Stimulated activated CD8-positive, alpha-beta memory T cell treated with anti-CD3 and anti-CD28 coated beads, Interleukin-4, amount 100 ng/mL, for 1 hour (primary cell): ENCODE measurements around the gene PHF5A.

Source experiments
- DNase-seq, 2 donors: peaks; one replicate each; pipeline ENCODE4 v3.0.0-alpha.2; 2020; ENCODE audit warnings: low read depth in 2 of 2, low spot score in 1 of 2

Gene PHF5A, protein sequence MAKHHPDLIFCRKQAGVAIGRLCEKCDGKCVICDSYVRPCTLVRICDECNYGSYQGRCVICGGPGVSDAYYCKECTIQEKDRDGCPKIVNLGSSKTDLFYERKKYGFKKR

DNA sequence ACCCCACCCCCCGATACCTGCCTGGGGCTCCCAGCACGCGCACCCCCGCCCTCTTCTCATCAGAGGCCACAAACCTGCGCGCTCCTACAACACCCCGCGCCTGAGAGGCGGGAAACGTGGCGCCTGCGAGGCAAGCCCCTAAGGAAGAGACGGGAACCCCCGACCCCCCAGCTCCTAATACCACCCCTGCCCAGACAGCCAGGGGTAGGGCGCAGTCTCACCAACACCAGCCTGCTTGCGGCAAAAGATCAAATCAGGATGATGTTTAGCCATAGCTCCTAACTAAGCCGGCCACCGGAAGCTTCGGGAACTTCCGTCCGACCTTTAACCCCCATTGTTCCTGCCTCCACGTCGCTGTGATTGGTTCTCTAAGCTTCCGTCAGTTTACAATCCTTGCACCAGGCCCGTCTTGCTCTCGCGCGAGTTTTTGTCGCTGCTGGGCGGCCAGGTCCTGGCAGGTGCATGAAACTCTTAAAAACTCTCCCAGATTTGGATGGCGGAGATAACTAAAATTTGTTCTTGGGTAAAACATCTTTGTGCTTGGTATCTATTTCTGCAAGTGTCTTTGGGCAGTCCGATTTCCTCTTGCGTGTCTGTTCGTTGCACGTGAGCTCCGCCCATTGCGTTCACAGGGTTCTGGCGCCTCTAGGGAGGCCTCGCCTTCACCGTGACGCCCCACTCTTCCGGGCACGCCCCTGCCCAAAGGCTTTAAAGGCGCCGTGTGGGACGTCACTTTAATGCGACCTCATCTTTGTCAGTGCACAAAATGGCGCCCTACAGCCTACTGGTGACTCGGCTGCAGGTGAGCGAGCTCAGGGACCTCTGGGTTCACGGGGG, at the start of gene PHF5A, which contains the start of gene ACO2:
TSS of gene PHF5A (minus strand) at position 312 of the 837 bp plus-strand sequence. CDS start at position 273, 39 bp downstream.
TSS of gene ACO2 (plus strand) at position 737 of the 837 bp plus-strand sequence. CDS start at position 767, 30 bp downstream.
- DNase-seq: peak; percentile 97 to 99

DNA sequence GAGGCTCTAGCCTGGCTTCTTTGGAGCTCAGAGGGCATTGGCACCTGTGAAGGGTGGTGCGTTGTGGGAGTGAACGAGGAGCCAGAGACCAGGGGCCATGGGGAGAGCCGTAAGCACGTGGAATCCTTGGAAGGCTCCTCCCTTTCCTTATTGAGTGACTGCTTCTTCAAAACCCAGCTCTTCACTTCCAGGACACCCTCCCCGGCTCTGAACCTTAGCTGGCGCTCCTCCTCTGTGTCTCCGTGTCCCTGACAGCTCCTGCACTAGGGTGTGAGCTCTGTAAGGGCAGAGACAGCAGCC, 49.5 kb upstream of the PHF5A start:
- DNase-seq: no peak

DNA sequence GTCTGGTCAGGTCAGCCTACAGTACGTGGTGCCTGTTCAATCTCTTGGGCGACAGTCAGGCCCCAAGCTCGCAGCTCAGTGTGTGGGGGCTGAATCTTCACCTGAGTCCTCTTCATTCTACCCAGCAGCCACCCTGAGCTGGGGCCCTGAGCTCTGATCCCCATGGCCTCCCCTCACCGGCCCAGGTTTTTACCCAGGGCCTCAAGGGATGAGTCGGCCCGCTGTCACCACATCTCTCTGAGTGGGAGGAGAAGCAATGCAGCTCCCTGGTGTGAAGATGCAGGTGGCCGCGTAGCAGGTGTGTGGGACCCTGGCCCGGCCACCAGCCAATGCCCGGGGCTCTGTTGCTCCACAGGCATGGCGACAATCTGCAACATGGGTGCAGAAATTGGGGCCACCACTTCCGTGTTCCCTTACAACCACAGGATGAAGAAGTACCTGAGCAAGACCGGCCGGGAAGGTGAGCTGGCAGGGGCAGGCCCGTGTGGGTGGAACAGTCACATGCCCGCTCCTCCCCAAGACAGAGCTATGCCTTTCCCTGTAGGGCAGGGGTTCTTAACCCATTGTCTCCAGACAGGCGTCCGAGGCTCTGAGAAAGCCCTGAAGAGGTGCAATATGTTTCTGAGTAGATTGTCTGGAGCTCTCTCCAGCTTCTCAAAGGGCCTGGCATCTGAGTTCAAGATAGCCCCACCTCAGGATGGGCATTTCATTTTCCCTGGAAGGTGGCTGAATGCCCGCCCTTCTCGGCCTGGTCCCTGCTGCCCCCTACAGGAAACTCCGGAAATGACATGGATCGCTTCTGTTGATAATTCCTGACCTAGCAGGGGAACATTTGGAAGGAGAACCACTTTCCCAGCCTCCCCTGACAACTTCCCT, 48.9 kb upstream of the PHF5A start:
- DNase-seq: no peak

DNA sequence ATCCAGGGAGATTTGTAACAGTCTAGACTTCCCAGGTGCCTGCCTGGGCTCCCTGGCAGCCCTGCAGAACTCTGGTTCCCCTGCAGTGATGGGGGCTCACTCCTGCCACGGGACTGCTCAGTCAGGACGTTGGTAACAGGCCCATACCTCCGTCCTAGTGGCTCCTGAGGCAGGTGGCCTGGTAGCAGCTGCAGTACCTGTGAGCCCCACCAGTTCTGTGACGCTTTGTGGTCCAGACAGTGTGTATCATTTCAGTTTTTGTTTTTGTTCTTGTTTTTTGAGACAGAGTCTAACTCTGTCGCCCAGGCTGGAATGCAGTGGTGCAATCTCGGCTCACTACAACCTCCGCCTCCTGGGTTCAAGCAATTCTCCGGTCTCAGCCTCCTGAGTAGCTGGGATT, 48.0 kb upstream of the PHF5A start:
- no peak for DNase-seq

DNA sequence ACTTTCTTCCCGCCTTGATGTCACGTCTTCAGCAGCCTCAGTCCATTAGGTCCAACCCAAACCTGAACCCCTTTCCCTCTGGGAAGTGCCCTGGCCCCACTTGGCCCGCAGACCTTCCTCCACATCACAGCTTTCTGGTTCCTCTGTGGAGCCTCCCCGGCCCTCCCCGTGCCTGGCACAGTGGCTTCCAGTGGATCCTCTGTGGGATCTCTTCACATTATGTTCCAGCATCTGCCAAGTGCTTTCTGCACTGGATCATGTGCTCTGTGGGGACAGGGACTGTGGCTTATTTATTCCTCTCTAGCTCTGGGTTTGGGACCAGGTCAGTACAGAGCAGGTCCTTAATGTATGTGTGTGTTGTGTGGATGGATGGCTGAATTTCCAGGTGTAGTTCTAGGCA, 44.9 kb upstream of the PHF5A start:
- DNase-seq: no peak

DNA sequence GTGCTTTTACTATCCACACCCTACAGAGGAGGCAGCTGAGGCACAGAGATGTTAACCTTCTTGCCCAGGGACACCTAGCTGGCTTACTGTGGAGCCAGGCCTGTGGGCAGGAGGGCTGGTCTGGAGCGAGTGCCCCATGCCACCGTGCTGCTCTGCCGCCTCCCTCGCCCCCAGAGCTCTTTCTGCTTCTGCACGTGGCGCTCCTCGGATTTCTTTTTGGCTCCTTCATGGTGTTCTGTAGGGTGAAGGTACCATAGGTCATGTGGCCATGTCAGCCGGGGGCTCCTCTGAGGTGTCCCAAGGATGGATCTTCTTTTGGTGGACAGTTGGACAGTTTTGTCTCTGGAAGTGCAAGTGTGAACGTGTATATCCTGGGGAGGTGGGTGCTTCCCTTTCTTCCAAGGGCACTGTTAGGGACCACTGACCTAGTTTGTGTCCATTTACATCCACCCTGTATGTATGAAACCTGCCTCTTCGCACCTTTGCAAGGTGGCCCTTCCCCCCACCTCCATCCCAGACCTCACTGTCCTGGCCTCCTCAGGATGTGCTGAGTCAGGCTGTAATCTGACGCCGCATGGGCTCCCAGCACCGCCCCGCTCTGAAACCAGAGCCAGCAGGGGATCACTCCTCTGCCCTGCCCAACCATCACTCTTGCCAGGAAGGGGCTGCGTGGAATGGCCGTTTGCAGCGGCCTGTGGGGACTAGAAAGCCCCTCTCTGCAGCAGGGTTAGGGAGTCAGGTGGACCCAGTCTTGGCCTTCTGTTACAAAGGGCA, 44.1 kb upstream of the PHF5A start:
- DNase-seq: no peak

DNA sequence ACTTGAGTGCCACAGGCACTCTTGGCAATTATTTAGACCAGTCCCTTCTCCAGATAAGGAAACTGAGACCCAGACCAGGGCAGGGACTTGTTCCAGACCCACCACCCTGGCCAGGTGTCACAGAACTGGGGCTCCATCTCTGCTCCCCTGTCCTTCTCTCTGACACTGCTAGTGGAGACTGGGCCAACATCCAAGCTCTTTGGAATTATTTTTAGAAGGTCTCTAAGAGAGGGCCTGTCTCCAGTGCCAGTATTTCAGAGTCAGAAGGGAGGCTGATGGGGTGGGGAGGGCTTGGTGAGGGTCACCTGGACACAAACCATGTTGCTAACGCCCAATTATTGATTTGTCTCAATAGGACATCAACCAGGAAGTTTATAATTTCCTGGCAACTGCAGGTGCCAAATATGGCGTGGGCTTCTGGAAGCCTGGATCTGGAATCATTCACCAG, 43.1 kb upstream of the PHF5A start:
- no peak for DNase-seq

DNA sequence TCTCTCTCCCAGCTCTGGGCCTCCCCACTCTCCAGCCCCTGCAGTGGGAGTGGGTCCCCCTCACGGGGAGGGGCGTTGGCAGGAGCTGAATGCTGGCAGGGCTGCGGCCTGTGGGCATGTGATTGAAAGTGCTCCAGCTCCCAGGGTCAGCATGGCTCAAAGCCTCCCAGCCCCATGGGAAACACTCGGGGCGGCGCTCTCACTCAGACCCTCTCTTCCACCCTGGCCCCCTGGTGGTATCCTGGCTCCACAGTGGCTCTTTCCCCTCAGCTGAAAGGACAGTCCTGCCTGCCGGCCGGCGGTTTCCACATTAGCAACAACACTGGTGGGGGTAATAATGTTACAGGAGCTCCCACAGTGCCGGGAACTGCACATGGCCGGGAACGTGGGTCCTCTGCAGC, 40.3 kb upstream of the PHF5A start:
- DNase-seq: no peak

DNA sequence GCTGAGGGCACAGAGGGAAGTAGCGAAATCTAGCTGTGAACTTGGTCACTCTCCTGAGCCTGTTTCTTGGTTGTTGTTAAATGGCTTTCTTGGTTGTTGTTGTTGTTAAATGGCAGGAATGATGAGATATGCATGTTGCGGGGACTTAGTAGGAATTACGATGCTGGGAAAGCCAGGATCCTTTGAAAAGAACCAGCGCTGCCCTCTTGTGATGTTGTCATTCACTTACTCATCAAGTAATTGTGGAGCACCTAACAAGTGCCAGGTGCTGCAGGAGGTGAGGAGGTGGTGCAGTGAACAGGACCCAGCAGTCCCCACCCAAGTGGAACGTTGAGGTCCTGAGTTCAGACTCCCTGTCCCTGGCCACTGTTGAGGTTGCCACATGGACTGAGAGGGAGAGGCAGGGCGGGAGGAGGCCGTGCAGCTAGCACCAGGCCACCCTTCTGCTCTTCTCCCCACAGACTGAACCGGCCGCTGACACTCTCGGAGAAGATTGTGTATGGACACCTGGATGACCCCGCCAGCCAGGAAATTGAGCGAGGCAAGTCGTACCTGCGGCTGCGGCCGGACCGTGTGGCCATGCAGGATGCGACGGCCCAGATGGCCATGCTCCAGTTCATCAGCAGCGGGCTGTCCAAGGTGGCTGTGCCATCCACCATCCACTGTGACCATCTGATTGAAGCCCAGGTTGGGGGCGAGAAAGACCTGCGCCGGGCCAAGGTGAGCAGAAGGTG, 39.0 kb upstream of the PHF5A start:
- no peak for DNase-seq

DNA sequence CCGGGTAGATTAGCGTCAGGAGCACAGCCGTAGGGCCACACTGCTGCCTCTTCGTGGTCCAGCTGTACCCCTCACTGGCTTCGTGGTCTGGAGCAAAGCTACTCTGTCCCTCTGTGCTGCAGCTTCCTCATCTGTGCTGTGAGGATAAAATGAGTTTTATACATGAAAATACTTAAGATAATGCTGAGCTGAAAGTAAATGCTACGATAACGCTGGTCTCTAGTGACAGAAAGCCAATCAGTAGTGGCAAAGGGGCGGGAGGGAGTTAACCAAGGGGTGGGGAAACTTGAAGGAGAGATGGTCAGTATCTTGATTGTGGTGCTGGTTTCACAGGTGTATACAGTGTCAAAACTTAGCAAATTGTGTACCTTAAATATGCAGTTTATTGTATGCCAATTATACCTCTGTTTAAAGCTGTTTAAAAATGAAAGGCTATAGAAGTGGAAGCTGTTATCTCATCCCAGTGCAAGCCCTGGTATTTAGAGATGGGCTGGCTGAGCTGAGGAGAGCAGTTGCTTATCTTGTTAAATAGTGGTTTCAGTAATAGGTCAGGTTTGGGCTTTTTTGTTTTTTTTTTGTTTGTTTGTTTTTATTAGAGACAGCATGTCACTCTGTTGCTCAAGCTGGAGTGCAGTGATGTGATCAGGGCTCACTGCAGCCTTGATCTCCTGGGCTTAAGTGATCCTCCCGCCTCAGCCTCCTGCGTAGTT, 37.2 kb upstream of the PHF5A start:
- no peak for DNase-seq

DNA sequence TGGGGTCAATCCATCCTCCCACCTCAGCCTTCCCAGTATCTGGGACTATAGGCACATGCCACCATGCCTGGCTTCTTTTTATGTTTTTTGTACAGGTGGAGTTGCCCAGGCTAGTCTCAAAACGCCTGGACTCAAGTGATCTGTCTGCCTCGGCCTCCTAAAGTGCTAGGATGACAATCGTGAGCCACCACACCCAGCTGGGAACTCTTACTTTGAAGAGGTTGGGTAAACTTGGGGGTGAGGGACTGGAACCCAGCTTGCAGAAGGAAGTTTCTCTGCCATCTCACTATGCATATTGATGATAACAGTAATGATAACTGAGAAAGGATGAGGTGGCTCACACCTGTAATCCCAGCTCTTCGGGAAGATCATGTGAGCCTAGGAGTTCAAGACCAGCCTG, 36.3 kb upstream of the PHF5A start:
- DNase-seq: no peak

DNA sequence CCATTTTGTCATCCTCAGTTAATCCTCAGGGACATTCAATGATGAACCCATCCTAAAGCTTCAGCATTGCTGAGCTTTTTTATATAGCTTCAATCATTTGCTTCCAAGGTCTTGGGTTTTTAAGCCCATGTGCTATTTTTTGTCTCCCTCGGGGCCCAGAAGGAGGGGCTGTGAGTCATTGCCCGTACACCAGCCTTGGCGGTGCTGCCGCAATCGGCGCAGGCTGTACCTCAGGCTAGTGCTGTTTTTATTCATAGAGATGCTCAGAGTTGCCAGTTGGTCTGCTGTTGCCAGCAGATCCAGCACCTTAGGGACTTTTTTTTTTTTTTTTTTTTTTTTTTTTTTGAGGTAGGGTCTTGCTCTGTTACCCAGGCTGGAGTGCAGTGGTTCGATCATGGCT, 35.9 kb upstream of the PHF5A start:
- no peak for DNase-seq

DNA sequence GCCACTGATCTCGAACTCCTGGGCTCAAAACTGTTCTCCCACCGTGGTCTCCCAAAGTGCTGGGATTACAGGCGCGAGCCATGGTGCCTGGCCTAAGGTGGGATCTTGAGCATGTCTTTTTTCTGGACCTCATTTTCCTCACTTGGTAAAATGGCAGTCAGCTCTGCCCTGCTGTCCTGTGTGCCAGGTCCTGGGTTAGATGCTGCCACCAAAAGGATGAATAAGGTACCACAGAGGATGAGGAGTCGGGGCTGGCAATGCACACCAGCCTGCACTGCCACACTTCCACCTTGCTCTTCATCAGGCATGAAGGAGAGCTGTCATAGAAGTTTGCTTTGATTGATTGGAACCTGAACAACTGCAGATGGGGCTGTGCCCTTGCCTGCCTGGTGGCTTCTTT, 32.7 kb upstream of the PHF5A start:
- no peak for DNase-seq

DNA sequence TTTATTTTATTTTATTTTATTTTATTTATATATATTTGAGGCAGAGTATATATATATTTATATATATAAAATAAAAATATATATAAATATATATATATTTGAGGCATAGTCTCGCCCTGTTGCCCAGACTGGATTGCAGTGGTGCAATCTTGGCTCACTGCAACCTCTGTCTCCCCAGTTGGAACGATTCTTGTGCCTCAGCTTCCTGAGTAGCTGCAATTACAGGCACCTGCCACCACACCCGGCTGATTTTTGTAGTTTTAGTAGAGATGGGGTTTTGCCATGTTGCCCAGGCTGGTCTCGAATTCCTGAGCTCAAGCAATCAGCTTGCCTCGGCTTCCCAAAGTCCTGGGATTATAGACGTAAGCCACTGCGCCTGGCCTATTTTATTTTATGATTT, 31.8 kb upstream of the PHF5A start:
- DNase-seq: no peak

DNA sequence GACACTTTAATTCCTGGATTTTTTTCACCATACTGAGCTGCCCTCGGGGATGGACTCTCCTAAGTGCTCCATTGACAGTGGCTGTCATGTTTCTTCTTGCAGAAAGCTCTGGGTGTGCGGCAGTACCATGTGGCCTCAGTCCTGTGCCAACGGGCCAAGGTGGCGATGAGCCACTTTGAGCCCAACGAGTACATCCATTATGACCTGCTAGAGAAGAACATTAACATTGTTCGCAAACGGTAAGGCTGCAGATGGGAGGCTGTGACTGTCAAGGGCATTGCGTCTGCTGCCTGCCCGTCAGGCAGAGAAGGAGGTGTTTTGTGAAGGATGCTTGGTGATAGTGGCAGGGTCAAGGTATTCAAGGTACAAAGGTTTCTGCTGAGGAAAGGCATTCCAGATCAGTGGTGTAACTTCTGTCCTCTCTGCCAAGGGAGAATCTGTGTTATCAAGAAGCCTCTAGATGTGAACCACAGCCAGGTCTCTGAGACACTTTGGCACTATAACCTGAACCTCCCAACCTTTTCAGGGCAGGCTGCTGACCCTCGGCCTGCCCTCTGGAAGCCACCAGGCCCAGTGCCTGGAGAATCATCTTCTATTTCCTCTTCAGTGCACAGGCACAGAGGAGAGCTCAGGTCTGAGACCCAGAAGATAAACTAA, 31.3 kb upstream of the PHF5A start:
- DNase-seq: no peak

DNA sequence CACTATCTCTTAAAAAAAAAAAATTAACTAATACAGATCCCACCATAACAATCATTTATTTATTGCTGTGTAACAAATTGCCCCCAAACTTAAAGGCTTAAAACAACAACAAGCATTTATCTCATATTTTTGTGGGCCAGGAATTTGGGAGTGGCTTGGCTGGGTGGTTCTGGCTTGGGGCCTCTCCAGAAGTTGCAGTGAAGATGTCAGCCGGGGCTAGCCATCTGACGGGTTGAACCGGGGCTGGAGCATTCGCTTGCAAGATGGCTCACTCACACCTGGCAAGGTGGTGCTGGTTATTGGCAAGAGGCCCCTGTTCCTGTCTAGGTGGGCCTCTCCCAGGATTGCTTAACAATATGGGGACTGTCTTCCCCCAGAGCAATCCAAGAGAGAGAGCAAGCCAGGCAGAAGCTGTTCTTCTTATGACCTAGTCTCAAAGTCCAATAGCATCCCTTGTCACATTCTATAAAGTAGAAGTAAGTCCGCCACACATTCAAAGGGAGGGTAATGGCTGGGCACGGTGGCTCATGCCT, 29.9 kb upstream of the PHF5A start:
- no peak for DNase-seq

DNA sequence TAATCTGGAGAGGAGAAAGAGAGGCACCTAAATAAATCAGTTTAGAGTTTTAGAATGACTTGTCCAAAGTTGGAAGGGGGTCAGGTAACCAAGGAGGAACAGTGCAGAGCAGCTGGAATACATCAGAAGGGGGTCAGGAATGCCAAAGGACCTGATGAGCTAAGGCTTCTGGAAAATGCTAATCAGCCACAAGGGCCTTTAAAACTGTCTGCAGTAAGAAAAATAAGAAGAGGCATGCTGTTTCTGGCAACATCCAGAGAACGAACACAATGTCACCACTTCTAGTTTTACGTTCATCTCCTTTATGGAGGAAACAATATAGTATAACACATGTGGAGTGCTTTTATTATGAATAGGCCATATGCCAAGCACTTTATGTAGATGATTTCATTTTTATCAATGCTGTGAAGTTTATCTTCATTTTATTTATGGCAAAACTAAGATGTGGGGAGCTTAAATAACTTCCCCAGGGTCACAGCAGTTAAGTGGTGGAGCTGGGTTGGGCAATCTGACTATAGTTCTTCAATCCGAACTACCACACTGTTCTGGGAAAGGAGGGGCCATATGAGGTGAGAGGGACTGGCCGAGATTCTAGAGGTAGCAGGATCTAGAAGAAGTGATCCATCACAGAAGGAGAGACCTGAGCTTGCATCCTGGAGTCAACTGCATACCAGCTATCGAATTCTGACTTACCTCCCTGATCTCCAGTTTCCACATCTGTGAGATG, 23.0 kb upstream of the PHF5A start:
- DNase-seq: no peak

DNA sequence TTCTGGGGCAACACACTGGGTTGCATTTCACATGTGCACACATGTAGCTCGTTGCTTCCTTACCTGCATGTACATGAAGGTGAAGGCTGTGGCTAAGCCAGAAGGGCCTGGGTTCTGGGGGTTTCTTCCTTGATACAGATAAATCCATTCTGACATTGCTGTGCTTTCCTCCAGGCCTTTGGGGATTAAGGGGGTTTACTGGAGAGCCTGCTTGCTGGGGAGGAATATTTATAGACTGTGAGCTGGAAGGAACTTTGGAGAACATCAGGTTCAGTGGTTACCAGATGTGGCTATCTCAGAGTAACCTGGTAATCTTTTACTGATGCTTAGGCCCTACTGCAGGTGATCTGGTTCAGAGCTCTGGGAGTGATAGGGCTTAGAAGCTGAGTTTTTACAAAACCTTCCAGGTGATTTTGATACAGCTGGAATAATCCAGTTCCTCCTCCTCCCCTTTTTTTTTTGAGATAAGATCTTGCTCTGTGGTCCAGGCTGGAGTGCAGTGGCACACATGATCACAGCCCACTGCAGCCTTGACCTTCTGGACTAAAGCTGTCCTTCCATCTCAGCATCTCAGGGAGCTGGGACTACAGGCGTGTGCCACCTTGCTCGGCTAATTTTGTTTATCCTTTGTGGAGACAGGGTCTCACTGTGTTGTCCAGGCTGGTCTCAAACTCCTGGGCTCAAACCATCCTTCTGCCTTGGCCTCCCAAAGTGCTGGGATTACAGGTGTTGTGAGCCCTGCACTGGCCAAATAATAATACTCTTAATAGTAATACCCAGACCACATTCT, 20.3 kb upstream of the PHF5A start:
- no peak for DNase-seq
